SK-N-MC (cell line): ENCODE measurements around the gene CALD1.

ENCODE experiments used
- EZH2 ChIP-seq: fragments of 200-600 bp; sonication (generic); IDR thresholded peaks from one replicate; pipeline ENCODE4 v1.6.1; 2017; ENCODE audit warnings: antibody characterized with exemption
- POLR2AphosphoS5 ChIP-seq: IDR thresholded peaks from 2 replicates; pipeline ENCODE4 v1.6.1; 2012; ENCODE audit warnings: mild to moderate bottlenecking, low read depth, low read length, borderline replicate concordance

DNA sequence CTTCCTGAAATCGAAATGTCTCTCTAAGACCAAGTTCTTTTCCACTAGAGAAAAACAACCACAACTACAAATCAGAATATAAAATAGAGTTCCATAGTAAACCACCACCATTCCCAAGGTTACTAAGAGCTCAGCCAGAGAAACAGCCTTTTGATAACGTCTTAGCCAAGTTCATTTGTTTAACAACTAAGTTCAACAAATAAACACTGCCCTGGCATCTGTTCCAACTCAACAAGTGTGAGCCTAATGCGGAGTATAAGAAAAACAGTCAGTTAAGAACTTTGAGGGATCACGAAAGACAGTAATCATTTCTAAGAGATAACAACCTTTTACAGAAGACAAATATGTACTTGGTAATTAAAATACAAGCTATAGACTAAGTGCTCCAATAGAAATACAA lies 77.3 kb downstream of the CALD1 start:
- TF ChIP-seq EZH2 (no peak), POLR2AphosphoS5 (no peak)
